ENCODE data around the gene IFI35.
"Not testable (repeated sequence)": the region's sequence is repeated elsewhere in the genome, so short reads cannot be mapped to it uniquely, and the experiment has no call there.

DNA sequence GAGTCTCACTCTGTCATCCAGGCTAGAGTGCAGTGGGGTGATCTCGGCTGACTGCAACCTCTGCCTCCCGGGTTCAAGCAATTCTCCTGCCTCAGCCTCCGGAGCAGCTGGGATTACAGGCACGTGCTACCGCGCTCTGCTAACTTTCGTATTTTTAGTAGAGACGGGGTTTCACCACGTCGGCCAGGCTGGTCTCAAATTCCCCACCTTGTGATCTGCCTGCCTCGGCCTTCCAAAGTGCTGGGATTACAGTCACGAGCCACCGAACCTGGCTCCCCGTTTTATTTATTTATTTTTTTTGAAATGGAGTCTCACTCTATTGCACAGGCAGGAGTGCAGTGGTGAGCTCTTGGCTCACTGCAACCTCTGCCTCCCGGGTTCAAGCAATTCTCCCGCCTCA is 30.9 kb upstream of the IFI35 start:
- not testable (repeated sequence) for TF ChIP-seq POLR2A (IDR thresholded peaks at IDR 0.05; ENCODE audit: low read length); GATA1 (IDR thresholded peaks at IDR 0.05; ENCODE audit: low read depth, low read length)
